Measurements from ENCODE around the gene MT1A. TPM values are rescaled to one million over a fixed set of nuclear protein-coding genes. Genes with fewer than 3 reads are reported as not detected.
A peak's percentile ranks its signal among the peaks of the same experiment; 100 is the strongest.

Gene MT1A
- total RNA-seq (2021) (not detected in 2 replicates), Bru-seq, nascent RNA (not detected), BruChase-seq, experiment 1, labeled RNA remaining after a 2-hour chase (not detected), BruChase-seq, experiment 2, labeled RNA remaining after a 6-hour chase (percentile 11 among the genes with signal in this experiment)
- long read RNA-seq = 0 reads

- POLR2A ChIA-PET (ENCODE audit: low non-redundant PET) = no interaction called here
- H3K36me3 ChIP-seq (ENCODE audit: insufficient read depth, low read length, poor library complexity, severe bottlenecking) = no peaks in the 10 kb centered on the region
- H3K4me3 ChIP-seq (ENCODE audit: low read depth, low read length, poor library complexity, severe bottlenecking) = peak within 1 kb of the TSS; percentile 31
- DNase-seq (ENCODE audit: low spot score) = no peak
- no peak within 1 kb of the TSS for H3K27ac ChIP-seq (ENCODE audit: low read depth, low read length, poor library complexity, severe bottlenecking)
- H3K4me1 ChIP-seq (ENCODE audit: insufficient read depth, low read length, poor library complexity, severe bottlenecking) = no peaks in the 10 kb centered on the region
- no peaks in the 10 kb centered on the region for H3K9me3 ChIP-seq (ENCODE audit: low read depth, low read length, poor library complexity, severe bottlenecking)
- intact Hi-C loops (cut with micrococcal nuclease; ENCODE audit: unreplicated experiment) = no loop called here
- TF ChIP-seq EZH2 (IDR thresholded peaks at IDR 0.05; ENCODE audit: borderline replicate concordance, low read depth, low read length, poor library complexity, severe bottlenecking) (peak; percentile 89), CTCF (conservative IDR thresholded peaks at IDR 0.05; ENCODE audit: low read depth, low read length) (no peak)
- H3K27me3 ChIP-seq (replicated peaks; ENCODE audit: insufficient read depth, low read depth, low read length, poor library complexity) = peaks cover 70% of the 10 kb centered on the region
- CTCF ChIA-PET = no interaction called here
- BruUV-seq (replicated peaks) = no TSS peak
Observed at GRCh38 chr16:56637814-56638750, at the start of gene MT1A. TSS of gene MT1A (plus strand) at chr16:56638666. CDS start at chr16:56638739, 73 bp downstream.

GRCh38 chr16:56588781-56589140 is 49.7 kb upstream of the MT1A start:
- Histone ChIP-seq H3K4me3 (ENCODE audit: low read depth, low read length, poor library complexity, severe bottlenecking) (peak overlapping the region; percentile 48), H3K27me3 (replicated peaks; ENCODE audit: insufficient read depth, low read depth, low read length, poor library complexity) (peaks cover 24% of the 10 kb centered on the region), H3K27ac (ENCODE audit: low read depth, low read length, poor library complexity, severe bottlenecking) (no peak overlapping the region), H3K36me3 (ENCODE audit: insufficient read depth, low read length, poor library complexity, severe bottlenecking) (no peaks in the 10 kb centered on the region), H3K4me1 (ENCODE audit: insufficient read depth, low read length, poor library complexity, severe bottlenecking) (no peaks in the 10 kb centered on the region), H3K9me3 (ENCODE audit: low read depth, low read length, poor library complexity, severe bottlenecking) (no peaks in the 10 kb centered on the region)
- no peak for TF ChIP-seq CTCF (conservative IDR thresholded peaks at IDR 0.05; ENCODE audit: low read depth, low read length)
- no peak for TF ChIP-seq EZH2 (IDR thresholded peaks at IDR 0.05; ENCODE audit: borderline replicate concordance, low read depth, low read length, poor library complexity, severe bottlenecking)
- ChIA-PET POLR2A (ENCODE audit: low non-redundant PET) (no interaction called here), CTCF (no interaction called here)
- DNase-seq (ENCODE audit: low spot score) = no peak
- BruUV-seq (replicated peaks) = no TSS peak
- intact Hi-C loops (cut with micrococcal nuclease; ENCODE audit: unreplicated experiment) = no loop called here

- intact Hi-C loops (cut with micrococcal nuclease; ENCODE audit: unreplicated experiment) = no loop called here
- Histone ChIP-seq H3K9me3 (ENCODE audit: low read depth, low read length, poor library complexity, severe bottlenecking) (no peaks in the 10 kb centered on the region), H3K27me3 (replicated peaks; ENCODE audit: insufficient read depth, low read depth, low read length, poor library complexity) (peaks cover 24% of the 10 kb centered on the region), H3K4me1 (ENCODE audit: insufficient read depth, low read length, poor library complexity, severe bottlenecking) (no peaks in the 10 kb centered on the region), H3K36me3 (ENCODE audit: insufficient read depth, low read length, poor library complexity, severe bottlenecking) (no peaks in the 10 kb centered on the region), H3K4me3 (ENCODE audit: low read depth, low read length, poor library complexity, severe bottlenecking) (peak within 1 kb of the TSS; percentile 48), H3K27ac (ENCODE audit: low read depth, low read length, poor library complexity, severe bottlenecking) (no peak within 1 kb of the TSS)
- BruUV-seq (replicated peaks) = no TSS peak
- CTCF ChIA-PET = no interaction called here
- no peak for TF ChIP-seq CTCF (conservative IDR thresholded peaks at IDR 0.05; ENCODE audit: low read depth, low read length)
- TF ChIP-seq EZH2 (IDR thresholded peaks at IDR 0.05; ENCODE audit: borderline replicate concordance, low read depth, low read length, poor library complexity, severe bottlenecking) = no peak
- POLR2A ChIA-PET (ENCODE audit: low non-redundant PET) = no interaction called here
- DNase-seq (ENCODE audit: low spot score) = peak; percentile 49
Observed at GRCh38 chr16:56589141-56590039, 49.1 kb upstream of the MT1A start, which contains the start of gene MT3. TSS of gene MT3 (plus strand) at chr16:56589528. CDS start at chr16:56589591, 63 bp downstream.
